Neural cell (in vitro differentiated cells): ENCODE results near the gene FKRP. TPM values are rescaled to one million over a fixed set of nuclear protein-coding genes. Genes with fewer than 3 reads are reported as not detected.

ENCODE experiments used
- H2AFZ ChIP-seq: fragments of 200-600, 300-800 bp; sonication (generic), shearing (Covaris generic); 2 replicates; pipeline ENCODE4 v1.6.0; 2014; ENCODE audit warnings: low read depth, mild to moderate bottlenecking, antibody characterized with exemption, low read length, moderate library complexity
- H3F3A ChIP-seq: fragments of 200-600 bp; shearing (Covaris generic); 2 replicates; pipeline ENCODE4 v1.6.1; 2016; ENCODE audit warnings: mild to moderate bottlenecking, moderate library complexity, mixed read lengths, antibody characterized with exemption, low read length; ENCODE audit not compliant: insufficient read depth, poor library complexity, severe bottlenecking
- H3K27ac ChIP-seq: fragments of 200-600, 300-800 bp; sonication (generic), shearing (Covaris generic); 2 replicates; pipeline ENCODE4 v1.5.1; 2014; ENCODE audit warnings: mild to moderate bottlenecking, low read length, moderate library complexity
- H3K27me3 ChIP-seq: fragments of 300-800, 200-600 bp; sonication (generic), shearing (Covaris generic); 2 replicates; pipeline ENCODE4 v1.6.0; 2014; ENCODE audit warnings: mild to moderate bottlenecking, low read depth, low read length, moderate library complexity; ENCODE audit not compliant: insufficient read depth
- H3K36me3 ChIP-seq: fragments of 300-800, 200-600 bp; sonication (generic), shearing (Covaris generic); 2 replicates; pipeline ENCODE4 v1.5.1; 2014; ENCODE audit warnings: mild to moderate bottlenecking, antibody characterized with exemption, low read length, moderate library complexity; ENCODE audit not compliant: insufficient read depth
- H3K4me2 ChIP-seq: fragments of 300-800, 200-600 bp; sonication (generic), shearing (Covaris generic); 2 replicates; pipeline ENCODE4 v1.6.0; 2014; ENCODE audit warnings: mild to moderate bottlenecking, low read length
- H3K4me3 ChIP-seq: fragments of 300-800, 200-600 bp; sonication (generic), shearing (Covaris generic); 2 replicates; pipeline ENCODE4 v1.5.1; 2014; ENCODE audit warnings: mild to moderate bottlenecking, low read length, moderate library complexity
- H3K79me2 ChIP-seq: fragments of 200-600 bp; shearing (Covaris generic); replicated peaks from 2 replicates; pipeline ENCODE4 v1.6.0; 2014; ENCODE audit warnings: mild to moderate bottlenecking, low read length, moderate library complexity; ENCODE audit not compliant: insufficient read depth
- H3K9ac ChIP-seq: fragments of 300-800, 200-600 bp; sonication (generic), shearing (Covaris generic); 2 replicates; pipeline ENCODE4 v1.6.1; 2016; ENCODE audit warnings: mild to moderate bottlenecking, low read length, mixed read lengths
- H3K9me2 ChIP-seq: fragments of 200-600 bp; shearing (Covaris generic); 2 replicates; pipeline ENCODE4 v1.6.1; 2016; ENCODE audit warnings: mild to moderate bottlenecking, low read length, mixed read lengths; ENCODE audit not compliant: insufficient read depth
- H3K9me3 ChIP-seq: fragments of 200-600, 300-800 bp; sonication (generic), shearing (Covaris generic); 2 replicates; pipeline ENCODE4 v1.6.1; 2016; ENCODE audit warnings: mild to moderate bottlenecking, mixed run types, low read length, moderate library complexity, mixed read lengths
- H4K20me1 ChIP-seq: fragments of 200-600 bp; shearing (Covaris generic); 2 replicates; pipeline ENCODE4 v1.6.1; 2016; ENCODE audit warnings: mild to moderate bottlenecking, mixed run types; ENCODE audit not compliant: insufficient read depth
- EZH2 ChIP-seq: fragments of 200-600, 300-800 bp; shearing (Covaris generic), sonication (generic); IDR thresholded peaks from 2 replicates; pipeline ENCODE4 v1.6.1; 2014; ENCODE audit warnings: antibody characterized with exemption, low read length, borderline replicate concordance, mild to moderate bottlenecking; ENCODE audit not compliant: insufficient read depth, poor library complexity, severe bottlenecking
- MXI1 ChIP-seq: fragments of 450-650 bp; conservative IDR thresholded peaks from 2 replicates; pipeline ENCODE4 v1.6.1; 2014; ENCODE audit warnings: antibody characterized with exemption, mild to moderate bottlenecking; ENCODE audit not compliant: poor library complexity, severe bottlenecking
- POLR2AphosphoS5 ChIP-seq: IDR thresholded peaks from 2 replicates; pipeline ENCODE4 v1.6.1; 2012
- RAD21 ChIP-seq: fragments of 450-650 bp; conservative IDR thresholded peaks from 2 replicates; pipeline ENCODE4 v1.6.1; 2014; ENCODE audit warnings: antibody characterized with exemption, mild to moderate bottlenecking, moderate library complexity
- polyA plus RNA-seq: library from polyadenylated mRNA; depleted of rRNA; stranded (reverse); fragments of >200 nt; gene quantifications from 2 replicates; pipeline ENCODE4 v1.2.3, GENCODE V29; 2014
- TF ChIP-seq, protein P1 (sequence below): fragments of 450-650 bp; IDR thresholded peaks from 2 replicates; pipeline ENCODE4 v1.5.1; 2014; ENCODE audit warnings: antibody characterized with exemption, mild to moderate bottlenecking, moderate library complexity; ENCODE audit not compliant: poor library complexity, severe bottlenecking

The FKRP gene
- polyA plus RNA-seq, 1 donor from 2014 or later, result 27.8 TPM

DNA sequence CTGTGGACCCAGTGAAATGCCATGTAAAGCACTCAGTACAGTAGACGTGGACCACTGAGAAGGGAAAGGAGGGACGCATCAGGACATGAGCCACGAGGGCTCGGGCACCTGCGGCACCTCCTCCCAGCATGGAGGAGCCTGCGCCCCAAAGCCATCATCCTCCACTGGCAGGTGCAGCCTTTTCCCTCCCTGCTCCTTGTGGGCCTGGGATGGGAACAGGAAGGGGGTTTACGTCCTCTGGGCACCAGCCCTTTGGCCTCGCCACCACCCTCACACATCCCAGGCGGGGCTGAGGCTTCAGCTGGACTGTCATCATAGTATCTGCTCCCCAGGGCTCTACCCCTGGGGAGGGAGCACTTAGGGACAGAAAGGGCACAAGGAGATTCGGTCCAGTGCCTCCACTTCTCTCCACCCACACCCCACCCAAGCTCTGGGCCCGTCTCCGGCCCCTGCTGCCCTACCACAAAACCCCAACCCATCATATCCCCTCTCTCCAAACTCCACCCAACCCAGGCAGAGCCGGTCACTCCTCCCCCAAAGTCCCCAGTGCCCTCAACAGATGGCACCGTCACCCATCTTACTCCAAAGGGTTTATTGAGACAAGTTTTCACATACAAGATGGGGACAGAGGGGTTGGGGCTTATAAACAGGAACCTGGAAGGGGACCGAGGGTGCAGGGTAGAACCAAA, 26.8 kb upstream of the FKRP start:
- no peaks in the 10 kb centered on the region for H4K20me1 ChIP-seq
- H3K9me3 ChIP-seq, result no peaks in the 10 kb centered on the region
- no peak overlapping the region for H2AFZ ChIP-seq
- no peaks in the 10 kb centered on the region for H3K27me3 ChIP-seq
- no peak overlapping the region for H3K9ac ChIP-seq
- no peaks in the 10 kb centered on the region for H3K36me3 ChIP-seq
- no peak overlapping the region for H3K27ac ChIP-seq
- TF ChIP-seq RAD21, result no peak
- no peak for TF ChIP-seq POLR2AphosphoS5
- no peaks in the 10 kb centered on the region for H3K79me2 ChIP-seq
- no peak overlapping the region for H3K4me2 ChIP-seq
- no peak overlapping the region for H3K4me3 ChIP-seq
- H3F3A ChIP-seq, result no peaks in the 10 kb centered on the region
- H3K9me2 ChIP-seq, result no peaks in the 10 kb centered on the region

DNA sequence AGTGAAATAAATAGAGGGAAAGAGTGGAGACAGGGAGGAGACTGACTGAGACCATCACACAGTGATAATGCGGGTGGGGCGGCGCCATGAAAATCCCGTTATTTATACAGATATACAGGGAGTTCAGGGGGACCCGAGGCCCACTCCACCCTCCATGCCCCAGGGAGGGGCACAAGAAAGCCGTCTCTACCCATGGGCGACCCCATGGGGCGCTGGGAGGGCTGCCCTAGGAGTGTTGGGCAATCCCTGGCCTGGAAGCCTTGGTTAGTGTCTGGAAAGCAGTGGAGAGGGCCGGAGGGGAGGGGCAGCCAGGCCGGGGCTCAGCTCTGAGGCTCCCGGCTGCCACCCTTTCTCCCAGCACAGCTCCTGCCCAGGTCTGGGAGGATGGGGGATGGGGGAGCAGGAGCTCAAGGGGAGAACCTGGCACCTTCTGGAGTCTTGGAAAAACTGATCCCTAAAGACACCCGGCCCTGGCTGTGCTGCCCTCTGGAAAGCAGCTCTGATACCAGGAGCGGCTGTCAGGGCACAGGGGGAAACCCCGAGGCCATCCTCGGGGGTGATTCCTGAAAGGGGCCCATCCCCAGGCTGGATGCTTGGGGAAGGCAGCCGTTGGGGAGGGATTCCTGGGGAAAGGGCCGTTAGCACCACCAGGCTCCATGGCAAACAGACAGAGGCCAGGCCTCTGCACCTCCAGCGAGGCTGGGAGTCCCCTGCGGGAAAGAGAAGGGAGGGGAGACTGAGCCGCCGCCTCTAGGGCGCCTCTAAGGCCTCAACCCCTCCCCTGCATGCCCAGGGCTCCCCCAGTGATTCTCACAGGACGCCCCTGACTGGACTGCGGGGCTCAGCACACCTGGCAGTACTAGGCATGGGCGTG, 26.0 kb upstream of the FKRP start:
- H3K9me3 ChIP-seq, result no peaks in the 10 kb centered on the region
- H3K36me3 ChIP-seq, result peaks cover 3% of the 10 kb centered on the region
- H3K4me3 ChIP-seq, result no peak overlapping the region
- H3K27ac ChIP-seq, result no peak overlapping the region
- no peaks in the 10 kb centered on the region for H3K9me2 ChIP-seq
- H3F3A ChIP-seq, result no peaks in the 10 kb centered on the region
- H3K4me2 ChIP-seq, result no peak overlapping the region
- no peak overlapping the region for H2AFZ ChIP-seq
- TF ChIP-seq, protein P1, sequence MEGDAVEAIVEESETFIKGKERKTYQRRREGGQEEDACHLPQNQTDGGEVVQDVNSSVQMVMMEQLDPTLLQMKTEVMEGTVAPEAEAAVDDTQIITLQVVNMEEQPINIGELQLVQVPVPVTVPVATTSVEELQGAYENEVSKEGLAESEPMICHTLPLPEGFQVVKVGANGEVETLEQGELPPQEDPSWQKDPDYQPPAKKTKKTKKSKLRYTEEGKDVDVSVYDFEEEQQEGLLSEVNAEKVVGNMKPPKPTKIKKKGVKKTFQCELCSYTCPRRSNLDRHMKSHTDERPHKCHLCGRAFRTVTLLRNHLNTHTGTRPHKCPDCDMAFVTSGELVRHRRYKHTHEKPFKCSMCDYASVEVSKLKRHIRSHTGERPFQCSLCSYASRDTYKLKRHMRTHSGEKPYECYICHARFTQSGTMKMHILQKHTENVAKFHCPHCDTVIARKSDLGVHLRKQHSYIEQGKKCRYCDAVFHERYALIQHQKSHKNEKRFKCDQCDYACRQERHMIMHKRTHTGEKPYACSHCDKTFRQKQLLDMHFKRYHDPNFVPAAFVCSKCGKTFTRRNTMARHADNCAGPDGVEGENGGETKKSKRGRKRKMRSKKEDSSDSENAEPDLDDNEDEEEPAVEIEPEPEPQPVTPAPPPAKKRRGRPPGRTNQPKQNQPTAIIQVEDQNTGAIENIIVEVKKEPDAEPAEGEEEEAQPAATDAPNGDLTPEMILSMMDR, result no peak
- no peak overlapping the region for H3K9ac ChIP-seq
- H3K27me3 ChIP-seq, result no peaks in the 10 kb centered on the region
- H4K20me1 ChIP-seq, result no peaks in the 10 kb centered on the region
- H3K79me2 ChIP-seq, result no peaks in the 10 kb centered on the region

DNA sequence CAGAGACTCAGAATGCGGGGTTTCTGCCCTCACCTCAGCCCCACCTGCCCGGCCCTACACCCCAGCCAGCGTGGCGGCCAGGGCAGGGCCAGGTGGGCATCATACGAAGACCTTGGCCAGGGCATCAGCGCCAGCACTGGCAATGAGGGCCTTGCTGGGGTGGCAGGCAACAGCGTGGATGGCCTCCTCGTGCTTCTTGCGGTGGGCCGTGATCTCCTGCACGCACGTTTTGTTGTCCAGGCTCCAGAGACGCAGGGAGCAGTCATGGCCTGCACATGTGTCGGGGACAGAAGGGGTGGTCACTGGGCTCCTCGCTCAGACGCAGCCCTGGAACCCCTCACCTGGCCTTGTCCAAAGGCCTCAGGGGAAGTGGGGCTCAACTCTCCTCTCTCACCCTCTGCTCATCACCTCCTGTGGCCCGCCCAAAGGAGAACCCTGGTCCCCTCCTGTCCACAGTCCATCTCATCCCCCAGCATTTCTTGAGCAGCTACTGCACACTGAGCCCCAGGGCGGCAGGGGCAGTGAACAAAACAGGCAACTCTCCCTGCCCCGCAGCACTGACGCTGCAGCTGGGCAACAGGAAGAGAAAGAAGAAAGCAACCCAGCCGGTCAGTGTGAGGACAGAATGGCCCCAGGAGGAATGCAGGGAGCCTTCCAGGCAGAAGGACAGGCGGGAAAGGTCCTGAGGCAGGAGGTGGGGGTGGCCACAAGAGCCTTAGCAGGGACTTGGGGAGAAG, 25.2 kb upstream of the FKRP start:
- no peak overlapping the region for H3K4me3 ChIP-seq
- no peak overlapping the region for H2AFZ ChIP-seq
- H3K79me2 ChIP-seq, result no peaks in the 10 kb centered on the region
- H4K20me1 ChIP-seq, result no peaks in the 10 kb centered on the region
- no peak overlapping the region for H3K4me2 ChIP-seq
- H3K9ac ChIP-seq, result no peak overlapping the region
- H3K36me3 ChIP-seq, result peaks cover 3% of the 10 kb centered on the region
- no peaks in the 10 kb centered on the region for H3K27me3 ChIP-seq
- H3F3A ChIP-seq, result no peaks in the 10 kb centered on the region
- no peaks in the 10 kb centered on the region for H3K9me2 ChIP-seq
- no peak overlapping the region for H3K27ac ChIP-seq
- TF ChIP-seq EZH2, result no peak
- TF ChIP-seq MXI1, result no peak
- TF ChIP-seq POLR2AphosphoS5, result no peak
- H3K9me3 ChIP-seq, result no peaks in the 10 kb centered on the region
